Lower lobe of right lung (tissue), 2 donors: ENCODE results near the gene RBBP5. TPM values are rescaled to one million over a fixed set of nuclear protein-coding genes. Genes with fewer than 3 reads are reported as not detected.

Experiments
- ATAC-seq, 2 donors: fragments of 200-7000 bp; cut with Tn5 transposase; one replicate each; pipeline ENCODE4 v1.9.1; 2020 to 2022; ENCODE audit warnings: mild to moderate bottlenecking in 2 of 2, moderate library complexity in 2 of 2
- DNase-seq: peaks from one replicate; pipeline ENCODE4 v3.0.0-alpha.2; 2020
- H3K27ac ChIP-seq: fragments of 200-600 bp; one replicate; pipeline ENCODE4 v1.8.0; 2022
- H3K27me3 ChIP-seq: fragments of 200-600 bp; one replicate; pipeline ENCODE4 v1.8.0; 2022; ENCODE audit warnings: low read depth
- H3K36me3 ChIP-seq: fragments of 200-600 bp; one replicate; pipeline ENCODE4 v1.8.0; 2022; ENCODE audit warnings: mild to moderate bottlenecking
- H3K4me1 ChIP-seq: fragments of 200-600 bp; one replicate; pipeline ENCODE4 v1.8.0; 2022
- H3K4me3 ChIP-seq: fragments of 200-600 bp; one replicate; pipeline ENCODE4 v1.8.0; 2022; ENCODE audit warnings: mild to moderate bottlenecking
- H3K9me3 ChIP-seq: fragments of 200-600 bp; one replicate; pipeline ENCODE4 v1.8.0; 2022
- intact Hi-C: fragments of 100-400 bp; cut with DNase I; formaldehyde crosslinking; loops from one replicate; pipeline ENCODE4 v1.11.0; 2022
- total RNA-seq: library from RNA; stranded (reverse); fragmentation: NEBNext Ultra II Directional; extraction: Animal tissue kit (Norgen Biotek cat#: 25700); gene quantifications from one replicate; pipeline ENCODE4 v1.2.1, GENCODE V29; 2021
- TF ChIP-seq, protein P1 (sequence below): fragments of 200-600 bp; IDR thresholded peaks from one replicate; pipeline ENCODE4 v1.8.0; 2022; ENCODE audit warnings: antibody characterized with exemption, mild to moderate bottlenecking
- donor health status: DM: no; HTN: yes; CAD: no; lungs with severe emphysema.

The RBBP5 gene
- total RNA-seq, 1 donor from 2014 or later, result 17.9 TPM

DNA sequence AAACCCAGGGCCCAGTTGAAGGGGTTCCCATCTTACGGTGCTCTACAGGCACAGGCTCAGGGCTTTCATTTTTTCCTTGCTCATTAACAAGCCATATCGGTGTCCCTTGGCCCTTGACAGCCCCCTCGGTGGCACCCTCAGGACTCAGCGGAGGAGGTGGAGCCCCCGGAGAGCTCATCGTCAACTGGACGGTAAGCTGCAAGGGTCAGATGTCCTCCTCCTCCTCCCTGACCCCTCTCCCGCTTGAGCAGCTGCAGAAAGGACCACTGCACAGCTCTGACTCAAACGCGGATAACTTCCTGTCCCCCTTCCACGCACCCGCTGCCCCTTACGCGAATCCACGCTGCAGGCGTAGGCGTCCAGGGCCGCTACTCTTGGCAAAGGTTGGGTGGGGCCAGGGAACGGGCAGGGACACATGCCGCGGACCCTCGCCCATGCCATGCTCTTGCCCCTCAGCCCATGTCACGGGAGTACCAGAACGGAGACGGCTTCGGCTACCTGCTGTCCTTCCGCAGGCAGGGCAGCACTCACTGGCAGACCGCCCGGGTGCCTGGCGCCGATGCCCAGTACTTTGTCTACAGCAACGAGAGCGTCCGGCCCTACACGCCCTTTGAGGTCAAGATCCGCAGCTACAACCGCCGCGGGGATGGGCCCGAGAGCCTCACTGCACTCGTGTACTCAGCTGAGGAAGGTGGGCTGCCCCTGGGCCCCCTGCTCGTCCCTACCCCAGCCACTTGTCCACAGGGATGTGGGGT, 52.2 kb downstream of the RBBP5 start:
- Histone ChIP-seq H3K27me3 (no peaks in the 10 kb centered on the region), H3K4me1 (no peaks in the 10 kb centered on the region), H3K4me3 (no peak overlapping the region), H3K9me3 (no peaks in the 10 kb centered on the region), H3K27ac (no peak overlapping the region), H3K36me3 (no peaks in the 10 kb centered on the region)
- TF ChIP-seq, protein P1, sequence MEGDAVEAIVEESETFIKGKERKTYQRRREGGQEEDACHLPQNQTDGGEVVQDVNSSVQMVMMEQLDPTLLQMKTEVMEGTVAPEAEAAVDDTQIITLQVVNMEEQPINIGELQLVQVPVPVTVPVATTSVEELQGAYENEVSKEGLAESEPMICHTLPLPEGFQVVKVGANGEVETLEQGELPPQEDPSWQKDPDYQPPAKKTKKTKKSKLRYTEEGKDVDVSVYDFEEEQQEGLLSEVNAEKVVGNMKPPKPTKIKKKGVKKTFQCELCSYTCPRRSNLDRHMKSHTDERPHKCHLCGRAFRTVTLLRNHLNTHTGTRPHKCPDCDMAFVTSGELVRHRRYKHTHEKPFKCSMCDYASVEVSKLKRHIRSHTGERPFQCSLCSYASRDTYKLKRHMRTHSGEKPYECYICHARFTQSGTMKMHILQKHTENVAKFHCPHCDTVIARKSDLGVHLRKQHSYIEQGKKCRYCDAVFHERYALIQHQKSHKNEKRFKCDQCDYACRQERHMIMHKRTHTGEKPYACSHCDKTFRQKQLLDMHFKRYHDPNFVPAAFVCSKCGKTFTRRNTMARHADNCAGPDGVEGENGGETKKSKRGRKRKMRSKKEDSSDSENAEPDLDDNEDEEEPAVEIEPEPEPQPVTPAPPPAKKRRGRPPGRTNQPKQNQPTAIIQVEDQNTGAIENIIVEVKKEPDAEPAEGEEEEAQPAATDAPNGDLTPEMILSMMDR, result no peak
- no peak for DNase-seq
- ATAC-seq, result no peak
- intact Hi-C loops, result no loop called here

DNA sequence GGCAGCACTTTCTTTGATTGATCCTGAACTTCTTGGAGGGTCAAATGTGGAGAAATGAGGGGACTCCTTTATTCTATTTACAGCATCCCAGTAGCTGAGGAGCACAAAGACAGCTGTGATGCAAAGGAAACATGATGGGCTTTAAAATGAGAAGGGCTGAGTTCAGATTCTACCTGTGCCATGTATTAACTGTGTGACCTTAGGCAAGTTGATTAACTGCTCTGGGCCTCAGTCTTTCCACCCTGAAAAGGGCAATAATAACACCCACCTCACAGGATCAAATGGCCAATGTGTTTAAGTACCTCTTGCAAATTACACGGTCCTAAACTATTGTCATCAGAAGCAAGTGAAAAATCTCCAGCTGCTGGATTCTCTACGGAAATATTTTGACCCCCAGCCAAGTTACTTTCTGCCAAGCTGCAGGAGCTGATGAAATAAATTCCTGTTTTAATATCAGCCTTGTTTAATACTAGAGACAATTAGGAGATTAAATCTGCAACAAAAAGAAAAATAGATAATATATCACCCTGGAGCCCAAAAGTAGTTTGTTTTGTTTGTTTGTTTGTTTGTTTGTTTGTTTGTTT, 53.2 kb downstream of the RBBP5 start:
- H3K4me1 ChIP-seq, result no peaks in the 10 kb centered on the region
- intact Hi-C loops, result no loop called here
- no peak overlapping the region for H3K27ac ChIP-seq
- no peak overlapping the region for H3K4me3 ChIP-seq
- DNase-seq (no peak), ATAC-seq (no peak)
- H3K36me3 ChIP-seq, result no peaks in the 10 kb centered on the region
- H3K9me3 ChIP-seq, result no peaks in the 10 kb centered on the region
- TF ChIP-seq, protein P1, result no peak
- no peaks in the 10 kb centered on the region for H3K27me3 ChIP-seq

DNA sequence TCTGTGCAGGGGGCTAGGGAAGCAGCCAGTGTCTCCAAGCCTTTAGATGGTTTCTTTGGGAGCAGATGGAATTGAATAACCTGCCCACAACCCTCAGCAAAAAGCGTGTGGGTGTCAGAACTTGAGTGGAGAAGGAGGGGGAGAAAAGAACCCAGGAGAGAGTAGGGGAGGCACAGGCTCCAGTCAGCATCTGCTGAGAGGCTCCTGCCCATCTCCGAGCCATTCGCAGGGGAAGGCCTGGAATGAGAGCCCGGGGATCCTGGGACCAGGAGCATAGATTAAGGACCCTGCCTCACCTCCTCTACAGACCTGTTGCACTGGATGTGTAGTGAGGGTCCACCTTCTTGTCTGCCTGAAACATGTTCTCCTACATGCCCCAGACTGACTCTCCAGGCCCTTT, 53.8 kb downstream of the RBBP5 start:
- TF ChIP-seq, protein P1, result no peak
- intact Hi-C loops, result no loop called here
- Histone ChIP-seq H3K4me3 (no peak overlapping the region), H3K9me3 (no peaks in the 10 kb centered on the region), H3K27ac (no peak overlapping the region), H3K36me3 (no peaks in the 10 kb centered on the region), H3K4me1 (no peaks in the 10 kb centered on the region), H3K27me3 (no peaks in the 10 kb centered on the region)
- no peak for ATAC-seq
- DNase-seq, result no peak

DNA sequence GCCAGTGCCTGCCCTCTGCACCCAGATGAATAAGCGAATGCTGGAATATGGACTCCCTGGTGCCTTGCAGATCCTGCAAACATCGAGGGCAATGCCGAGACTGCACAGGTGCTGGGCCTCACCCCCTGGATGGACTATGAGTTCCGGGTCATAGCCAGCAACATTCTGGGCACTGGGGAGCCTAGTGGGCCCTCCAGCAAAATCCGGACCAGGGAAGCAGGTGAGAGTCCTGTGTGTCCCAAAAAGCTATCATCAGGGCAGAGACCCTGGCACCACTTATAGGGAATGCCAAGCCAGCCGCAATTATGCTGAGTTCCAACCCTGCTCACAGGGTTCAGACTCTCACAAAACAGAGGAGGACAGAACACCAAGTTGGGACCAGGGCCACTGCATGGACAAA, 54.7 kb downstream of the RBBP5 start:
- Histone ChIP-seq H3K27me3 (no peaks in the 10 kb centered on the region), H3K4me1 (no peaks in the 10 kb centered on the region), H3K36me3 (no peaks in the 10 kb centered on the region), H3K4me3 (no peak overlapping the region), H3K27ac (no peak overlapping the region), H3K9me3 (no peaks in the 10 kb centered on the region)
- DNase-seq (no peak), ATAC-seq (no peak)
- TF ChIP-seq, protein P1, result no peak
- intact Hi-C loops, result no loop called here

DNA sequence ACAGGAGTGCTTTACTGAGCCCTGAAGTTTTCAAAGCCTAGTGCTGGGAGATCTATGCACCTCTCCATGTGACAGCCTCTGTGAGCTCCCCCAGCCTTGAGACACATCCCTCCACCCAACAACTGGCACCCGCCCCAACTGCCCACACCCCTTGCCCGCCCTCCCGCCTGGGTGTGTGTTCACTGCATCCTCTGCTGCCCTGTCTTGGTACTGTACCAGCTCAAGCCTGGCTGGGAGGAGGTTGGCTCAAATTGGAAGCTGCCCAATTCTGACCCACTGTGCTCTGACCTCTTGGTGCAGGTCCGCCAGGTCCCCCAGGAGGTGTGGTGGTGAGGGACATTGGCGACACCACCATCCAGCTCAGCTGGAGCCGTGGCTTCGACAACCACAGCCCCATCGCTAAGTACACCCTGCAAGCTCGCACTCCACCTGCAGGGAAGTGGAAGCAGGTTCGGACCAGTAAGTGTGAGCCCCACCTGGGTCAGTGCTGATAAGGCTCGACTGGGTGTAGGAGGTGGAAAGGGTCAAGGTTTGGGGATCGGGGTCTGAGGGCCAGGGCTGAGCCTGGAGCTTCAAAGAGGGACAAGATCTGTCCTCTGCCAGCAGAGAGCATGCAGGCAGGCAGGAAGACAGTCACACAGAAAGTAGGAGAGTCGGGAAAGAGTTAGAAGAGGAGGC, 55.5 kb downstream of the RBBP5 start:
- no peaks in the 10 kb centered on the region for H3K27me3 ChIP-seq
- TF ChIP-seq, protein P1, result no peak
- ATAC-seq (no peak), DNase-seq (no peak)
- intact Hi-C loops, result no loop called here
- H3K9me3 ChIP-seq, result no peaks in the 10 kb centered on the region
- no peak overlapping the region for H3K27ac ChIP-seq
- H3K36me3 ChIP-seq, result no peaks in the 10 kb centered on the region
- no peak overlapping the region for H3K4me3 ChIP-seq
- no peaks in the 10 kb centered on the region for H3K4me1 ChIP-seq
